22Rv1 (cell line): ENCODE data around the gene TMC1.

Experiments used
- ZFX ChIP-seq: fragments of 450-650 bp; IDR thresholded peaks from 2 replicates; pipeline ENCODE4 v1.6.1; 2017; ENCODE audit warnings: antibody characterized with exemption, borderline replicate concordance
- TF ChIP-seq, protein P1 (sequence below): fragments of 450-650 bp; IDR thresholded peaks from 2 replicates; pipeline ENCODE4 v1.5.1; 2017; ENCODE audit warnings: mild to moderate bottlenecking

DNA sequence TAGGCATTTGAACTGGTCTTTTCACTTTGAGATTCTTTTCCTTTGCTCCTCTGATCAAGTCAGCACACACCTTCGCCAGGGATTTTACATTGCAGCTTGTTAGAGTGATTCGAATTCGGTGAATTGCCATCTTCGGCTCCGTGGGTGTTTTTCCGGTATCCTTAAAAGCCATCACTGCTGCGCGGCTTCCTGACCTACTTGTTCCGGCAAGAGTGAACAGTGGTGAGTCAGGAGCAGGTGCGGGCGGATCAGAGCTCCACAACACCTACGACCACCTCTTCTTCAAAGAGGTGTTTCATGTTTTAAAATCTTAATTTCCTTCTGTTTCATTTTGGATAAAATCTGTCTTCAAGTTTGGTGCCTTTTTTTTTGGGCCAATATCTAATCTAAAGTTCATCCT is 134.6 kb downstream of the TMC1 start:
- TF ChIP-seq, protein P1, sequence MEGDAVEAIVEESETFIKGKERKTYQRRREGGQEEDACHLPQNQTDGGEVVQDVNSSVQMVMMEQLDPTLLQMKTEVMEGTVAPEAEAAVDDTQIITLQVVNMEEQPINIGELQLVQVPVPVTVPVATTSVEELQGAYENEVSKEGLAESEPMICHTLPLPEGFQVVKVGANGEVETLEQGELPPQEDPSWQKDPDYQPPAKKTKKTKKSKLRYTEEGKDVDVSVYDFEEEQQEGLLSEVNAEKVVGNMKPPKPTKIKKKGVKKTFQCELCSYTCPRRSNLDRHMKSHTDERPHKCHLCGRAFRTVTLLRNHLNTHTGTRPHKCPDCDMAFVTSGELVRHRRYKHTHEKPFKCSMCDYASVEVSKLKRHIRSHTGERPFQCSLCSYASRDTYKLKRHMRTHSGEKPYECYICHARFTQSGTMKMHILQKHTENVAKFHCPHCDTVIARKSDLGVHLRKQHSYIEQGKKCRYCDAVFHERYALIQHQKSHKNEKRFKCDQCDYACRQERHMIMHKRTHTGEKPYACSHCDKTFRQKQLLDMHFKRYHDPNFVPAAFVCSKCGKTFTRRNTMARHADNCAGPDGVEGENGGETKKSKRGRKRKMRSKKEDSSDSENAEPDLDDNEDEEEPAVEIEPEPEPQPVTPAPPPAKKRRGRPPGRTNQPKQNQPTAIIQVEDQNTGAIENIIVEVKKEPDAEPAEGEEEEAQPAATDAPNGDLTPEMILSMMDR = no peak
- TF ChIP-seq ZFX = no peak
